Measurements from ENCODE around the gene LSM2.

The LSM2 gene

GRCh38 chr6:31775633-31776484 lies 30.9 kb downstream of the LSM2 start:
- DNase-seq = no peak

- no peak for DNase-seq
These were observed 31.6 kb downstream of the LSM2 start for GRCh38 chr6:31775184-31775583.

DNA sequence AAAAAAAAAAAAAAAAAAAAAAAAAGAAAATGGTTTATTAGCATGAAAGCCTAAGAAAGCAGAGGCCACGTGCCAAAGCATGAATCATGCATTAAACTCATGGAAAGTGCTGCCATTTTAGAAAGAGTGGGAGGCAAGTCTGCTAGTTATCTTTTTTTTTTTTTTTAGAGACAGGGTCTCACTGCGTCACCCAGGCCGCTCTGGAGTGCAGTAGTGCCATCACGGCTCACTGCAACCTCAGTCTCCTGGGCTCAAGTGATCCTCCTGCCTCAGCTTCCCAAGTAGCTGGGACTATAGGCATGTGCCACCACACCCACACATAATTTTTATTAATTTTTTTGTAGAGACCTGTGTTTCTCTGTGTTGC lies 34.8 kb downstream of the LSM2 start:
- DNase-seq = peak in 1 of 2 experiments; percentile 76

DNA sequence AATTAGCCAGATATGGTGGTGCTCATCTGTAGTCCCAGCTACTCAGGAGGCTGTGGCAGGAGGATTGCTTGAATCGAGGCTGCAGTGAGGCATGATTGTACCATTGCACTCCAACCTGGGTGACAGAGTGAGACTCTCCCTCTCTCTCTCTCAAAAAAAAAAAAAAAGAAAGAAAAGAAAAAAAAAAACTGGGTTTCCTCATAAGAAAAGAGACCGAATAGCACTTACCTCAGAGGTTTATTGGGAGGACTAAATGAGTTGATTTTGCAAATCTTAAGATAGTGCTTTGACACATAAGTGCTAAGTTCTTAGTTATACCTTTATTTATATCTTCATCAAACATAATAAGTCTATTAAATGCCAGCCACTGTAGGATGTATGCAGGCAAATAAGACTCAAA lies 35.9 kb downstream of the LSM2 start:
- no peak for DNase-seq

- DNase-seq = peak; percentile 73 to 75
These were observed 36.9 kb downstream of the LSM2 start for GRCh38 chr6:31769684-31770371.

DNA sequence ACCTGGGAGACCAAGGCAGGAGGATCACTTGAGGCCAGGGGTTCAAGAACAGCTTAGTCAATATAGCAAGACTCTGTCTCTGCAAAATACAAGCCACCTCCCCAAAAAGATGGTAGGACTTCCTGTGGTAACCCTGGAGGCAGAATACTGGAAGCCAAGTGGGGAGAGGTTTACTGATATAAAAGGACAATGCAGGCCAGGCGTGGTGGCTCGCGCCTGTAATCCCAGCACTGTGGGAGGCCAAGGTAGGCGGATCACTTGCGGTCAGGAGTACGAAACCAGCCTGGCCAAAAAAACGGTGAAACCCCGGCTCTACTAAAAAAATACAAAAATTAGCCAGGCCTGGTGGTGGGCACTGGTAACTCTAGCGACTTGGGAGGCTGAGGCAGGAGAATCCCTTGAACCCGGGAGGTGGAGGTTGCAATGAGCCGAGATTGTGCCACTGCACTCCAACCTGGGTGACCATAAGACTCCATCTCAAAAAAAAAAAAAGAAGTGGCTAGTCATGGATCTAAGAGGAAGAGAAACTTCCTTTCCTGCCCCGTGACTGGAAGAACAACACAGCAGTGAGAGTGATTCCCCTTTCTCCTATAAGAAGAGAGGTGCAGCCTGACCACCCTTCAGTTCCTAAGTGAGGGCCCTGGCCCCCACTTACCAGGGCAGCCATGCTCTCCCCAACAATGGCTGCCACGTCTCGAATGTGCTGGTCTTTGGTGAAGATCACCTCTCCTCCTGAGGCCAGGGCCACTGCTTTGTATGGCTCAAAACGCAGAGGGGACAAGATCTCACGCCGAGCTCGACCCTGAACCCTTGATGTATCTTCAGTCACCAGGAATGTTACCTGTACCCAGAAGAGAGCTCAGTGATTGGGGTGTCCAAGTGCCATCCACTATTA lies 38.2 kb downstream of the LSM2 start:
- no peak for DNase-seq

DNA sequence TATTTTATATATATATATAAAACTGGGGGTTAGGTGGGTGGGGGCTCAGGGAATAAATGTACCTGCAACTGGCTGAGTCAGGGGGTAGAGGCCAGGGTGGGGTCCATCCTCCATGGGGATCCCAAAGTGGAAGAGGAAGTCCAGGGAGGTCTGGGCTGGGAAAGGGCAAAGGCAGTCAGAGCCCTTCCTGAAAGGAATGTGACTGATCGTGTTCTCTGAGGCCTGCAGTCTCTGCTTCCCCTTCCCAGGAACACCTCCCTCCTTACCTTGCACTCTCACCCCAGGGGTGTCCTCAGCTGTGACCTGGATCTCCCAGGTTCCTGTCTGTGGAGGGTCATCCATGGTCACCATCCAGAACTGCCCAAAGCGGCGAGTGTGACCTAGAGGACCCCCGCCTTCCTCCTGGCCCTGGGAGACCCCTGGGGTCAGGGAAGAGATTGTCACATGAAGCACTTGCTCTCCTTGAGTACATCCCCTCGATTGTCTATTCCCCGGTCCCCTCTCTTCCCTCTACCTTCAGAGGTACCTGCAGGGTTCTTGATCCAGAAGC lies 39.6 kb downstream of the LSM2 start:
- DNase-seq = no peak

DNA sequence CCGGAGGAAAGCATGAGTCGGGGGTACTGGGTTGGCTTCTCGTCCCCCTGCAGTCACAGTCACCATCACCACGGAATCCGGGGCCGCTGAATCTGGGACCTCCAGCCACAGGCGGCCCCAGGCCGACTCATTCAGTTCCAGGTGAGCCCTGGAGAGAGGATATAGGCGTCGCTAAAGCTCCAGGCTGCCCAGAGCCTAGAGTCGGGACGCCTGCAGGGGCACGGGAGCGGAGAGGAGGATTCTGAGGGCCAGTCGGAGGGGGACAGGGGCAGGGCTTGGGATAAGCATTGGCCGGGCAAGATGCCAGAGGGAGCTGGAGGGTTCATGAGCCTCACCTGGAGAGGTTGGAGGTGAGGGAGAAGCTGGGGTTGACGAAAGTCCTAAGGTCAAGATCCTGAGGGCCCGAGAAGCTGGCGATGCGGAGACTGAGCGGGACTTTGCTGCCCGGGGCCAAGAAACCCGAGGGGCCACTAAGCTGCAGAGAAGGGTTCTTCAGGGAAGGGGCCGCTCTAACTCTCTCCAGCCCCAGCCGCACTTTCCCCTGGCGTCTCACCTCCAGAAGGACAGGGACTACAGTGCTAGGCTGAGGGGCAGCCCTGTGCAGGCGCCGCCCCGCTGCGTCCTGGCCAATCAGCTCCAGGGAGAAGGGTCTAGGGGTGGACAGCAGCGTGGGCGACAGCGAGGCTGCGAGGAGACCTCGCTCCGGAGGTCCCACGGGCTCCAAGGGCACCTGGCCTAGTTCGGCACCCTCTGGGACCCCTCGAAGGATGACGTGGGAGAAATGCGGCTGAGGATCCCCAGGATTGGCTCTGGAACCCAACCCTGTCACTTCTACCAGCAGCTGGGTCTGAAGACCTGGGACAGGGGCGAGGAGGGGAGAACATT lies 40.6 kb downstream of the LSM2 start:
- DNase-seq = no peak

DNA sequence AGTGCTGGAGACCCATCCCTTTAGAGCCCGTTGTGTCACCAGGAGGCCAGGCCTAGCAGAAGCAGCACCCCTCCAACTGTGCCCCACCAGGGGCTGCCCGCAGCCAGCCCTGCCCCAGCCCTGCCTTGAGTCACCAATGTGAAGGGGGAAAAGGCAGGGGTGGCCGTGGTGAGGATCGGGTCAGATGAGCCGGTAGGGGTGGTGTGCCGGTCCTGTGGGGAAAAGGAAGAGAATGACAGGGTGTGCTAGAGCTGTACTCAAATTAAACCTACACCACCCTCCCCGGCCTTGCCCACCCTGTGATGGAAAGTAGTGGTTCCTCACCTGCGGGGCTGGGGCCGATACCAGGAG lies 41.2 kb downstream of the LSM2 start:
- no peak for DNase-seq

DNA sequence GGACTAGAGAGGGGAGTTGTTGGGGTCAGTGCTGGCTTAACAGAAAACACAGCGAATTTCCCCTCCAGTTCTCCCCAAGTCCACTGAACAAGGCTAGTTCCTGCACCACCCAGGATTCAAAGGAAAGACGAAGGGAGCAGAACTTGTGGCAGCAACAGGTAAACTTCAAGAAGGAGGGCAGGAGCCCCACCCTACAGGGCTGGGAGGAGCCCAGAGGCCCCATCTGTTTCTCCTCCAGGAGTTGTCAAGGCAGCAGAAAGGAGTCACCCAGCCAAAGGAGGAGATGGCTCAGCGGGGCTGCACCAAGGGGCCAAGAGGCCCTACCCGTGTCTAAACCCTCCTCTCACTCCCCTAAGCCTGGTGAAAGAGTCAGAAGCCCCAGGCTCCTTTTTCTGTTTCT lies 42.6 kb downstream of the LSM2 start:
- no peak for DNase-seq

- DNase-seq = no peak
These were observed 43.2 kb downstream of the LSM2 start for GRCh38 chr6:31763619-31763940.

DNA sequence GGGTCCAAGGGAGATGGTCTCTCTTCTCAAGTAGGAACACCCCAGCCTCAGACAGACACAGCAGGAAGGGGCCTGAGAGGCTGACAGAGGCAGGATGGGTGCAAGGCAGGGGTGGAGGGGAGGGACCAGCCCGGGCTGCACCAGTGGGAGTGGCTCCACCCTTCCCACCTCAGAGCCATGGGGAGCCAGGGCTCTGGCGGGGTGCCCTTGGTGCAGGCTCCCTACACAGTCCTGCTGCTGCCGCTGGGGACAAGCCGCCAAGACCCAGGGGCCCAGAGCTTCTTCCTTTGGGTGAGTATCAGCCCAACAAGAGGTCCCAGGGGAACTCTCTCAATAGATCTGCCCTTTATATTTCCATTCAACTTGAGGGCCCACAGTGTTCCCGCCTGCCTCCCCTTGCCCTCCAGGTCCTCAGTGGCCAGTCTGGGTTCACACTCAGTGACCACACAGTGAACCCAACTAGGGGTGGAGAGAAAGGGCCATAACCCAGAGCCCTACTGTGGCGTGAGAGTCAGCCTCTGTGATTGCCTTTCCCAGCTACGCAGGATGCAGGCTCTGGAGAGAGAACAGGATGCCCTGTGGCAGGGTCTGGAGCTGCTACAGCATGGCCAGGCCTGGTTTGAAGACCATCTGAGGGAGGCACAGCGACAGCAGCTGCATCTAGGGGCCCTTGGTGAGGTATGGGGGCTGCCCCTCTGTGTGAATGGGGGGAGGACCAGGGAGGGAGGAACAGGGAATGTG lies 43.7 kb downstream of the LSM2 start:
- DNase-seq = no peak

DNA sequence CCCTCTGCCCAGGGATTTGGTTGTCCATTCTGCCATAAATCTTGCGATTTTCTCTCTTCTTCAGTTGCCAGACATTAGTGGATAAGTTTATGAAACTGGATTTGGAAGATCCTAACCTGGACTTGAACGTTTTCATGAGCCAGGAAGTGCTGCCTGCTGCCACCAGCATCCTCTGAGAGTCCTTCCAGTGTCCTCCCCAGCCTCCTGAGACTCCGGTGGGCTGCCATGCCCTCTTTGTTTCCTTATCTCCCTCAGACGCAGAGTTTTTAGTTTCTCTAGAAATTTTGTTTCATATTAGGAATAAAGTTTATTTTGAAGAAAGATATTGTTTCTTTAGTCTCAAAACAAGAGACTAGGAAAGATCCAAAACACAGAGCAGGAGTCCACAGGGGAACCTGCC lies 44.4 kb downstream of the LSM2 start, which contains the start of gene SAPCD1:
SAPCD1 (plus strand) TSS at position 301 of the 400 bp plus-strand sequence. CDS start 399 bp downstream, outside the sequence.
- no peak for DNase-seq

DNA sequence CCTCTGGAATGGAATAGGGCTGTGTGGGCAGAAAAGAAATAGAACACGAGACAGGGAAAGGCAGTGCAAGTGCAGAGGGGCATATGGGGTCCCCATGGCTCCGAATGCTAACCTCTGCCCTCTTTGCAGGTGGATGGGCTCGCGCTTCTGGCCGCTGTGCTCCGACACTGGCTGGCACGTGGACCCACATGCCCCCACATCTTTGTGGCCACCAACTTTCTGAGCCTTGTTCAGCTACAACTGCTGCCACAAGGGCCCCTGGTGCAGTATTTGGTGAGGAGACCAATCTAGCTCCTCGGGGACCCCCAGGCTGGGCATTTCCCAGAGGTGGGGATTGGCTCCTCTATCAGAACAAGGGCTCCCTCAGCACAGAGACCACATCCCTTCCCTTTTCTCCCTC lies 45.4 kb downstream of the LSM2 start:
- no peak for DNase-seq

- no peak for DNase-seq
These were observed 46.0 kb downstream of the LSM2 start for GRCh38 chr6:31760790-31761189.

- no peak for DNase-seq
These were observed 48.5 kb downstream of the LSM2 start for GRCh38 chr6:31758281-31758680.

GRCh38 chr6:31752739-31753319 lies 53.9 kb downstream of the LSM2 start:
- no peak for DNase-seq

DNA sequence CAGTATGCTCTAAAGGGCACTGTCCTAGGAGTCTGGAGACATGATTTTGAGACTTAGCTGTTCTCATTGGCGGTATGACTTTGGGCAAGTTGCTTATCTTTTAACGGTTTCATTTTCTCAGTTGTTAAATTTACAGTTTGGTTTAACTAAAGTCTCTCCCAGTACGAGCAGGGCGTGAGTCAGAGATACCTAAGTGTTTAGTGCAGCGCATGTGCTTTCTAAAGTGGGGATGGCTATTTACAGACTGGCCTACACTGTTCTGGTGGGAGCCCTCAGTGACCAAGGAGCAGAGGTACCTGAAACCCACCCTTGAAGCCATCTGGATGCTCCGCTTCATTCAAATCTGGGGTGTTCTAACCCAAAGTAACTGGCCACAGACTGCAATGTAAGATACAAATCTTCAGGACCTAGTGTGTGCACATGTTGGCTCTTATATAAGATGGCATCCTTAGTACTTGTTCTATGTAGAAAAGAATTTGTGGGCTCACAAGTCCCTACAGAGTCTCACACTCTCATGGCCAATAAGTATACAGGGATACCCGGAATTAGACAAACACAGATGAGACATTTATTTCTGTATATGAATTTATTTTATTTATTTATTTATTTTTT lies 56.2 kb downstream of the LSM2 start:
- DNase-seq = no peak

- no peak for DNase-seq
These were observed 57.3 kb downstream of the LSM2 start for GRCh38 chr6:31749301-31750036.
